ENCODE data around the gene GPR15. TPM values are rescaled to one million over a fixed set of nuclear protein-coding genes. Genes with fewer than 3 reads are reported as not detected.

The GPR15 gene
- total and polyA plus RNA-seq, 10 of the 15 experiments (the other 5 are each of a cell fraction or from before 2014, with no cell fraction given), result 70.7 to 150 (median 115) TPM

GRCh38 chr3:98564282-98565005, 32.7 kb downstream of the GPR15 start (continued):
- TF ChIP-seq ZBTB11 (CRISPR knock-in tag; IDR thresholded peaks at IDR 0.05), result no peak
- no peak for TF ChIP-seq IRF3 (IDR thresholded peaks at IDR 0.05)
- peak; percentile 84 for TF ChIP-seq ZNF384 (IDR thresholded peaks at IDR 0.05; ENCODE audit: borderline replicate concordance, low read depth, low read length)
- no peak for TF ChIP-seq CHD1 (IDR thresholded peaks at IDR 0.05; ENCODE audit: low read depth, low read length)
- TF ChIP-seq HDAC6 (IDR thresholded peaks at IDR 0.05; ENCODE audit: unreplicated experiment), result no peak
- 0 out of 2 replicates have a peak, but pooled peaks have one; percentile 13 for TF ChIP-seq ZBTB40 (IDR thresholded peaks at IDR 0.05; ENCODE audit: borderline replicate concordance)
- TF ChIP-seq SMARCA5 (IDR thresholded peaks at IDR 0.05), result peak; percentile 86; the same call in 1 of the 2 replicates
- no peak for TF ChIP-seq IRF5 (IDR thresholded peaks at IDR 0.05; ENCODE audit: borderline replicate concordance)
- no peak for TF ChIP-seq NR2F1 (conservative IDR thresholded peaks at IDR 0.05)
- TF ChIP-seq HDGF (IDR thresholded peaks at IDR 0.05), result peak; percentile 73; the same call in 1 of the 2 replicates
- peak; percentile 57 for TF ChIP-seq POLR2A (IDR thresholded peaks at IDR 0.05; ENCODE audit: low read depth, low read length)
- no peak for TF ChIP-seq SREBF2 (IDR thresholded peaks at IDR 0.05; ENCODE audit: low read length)
- TF ChIP-seq RFX5 (IDR thresholded peaks at IDR 0.05; ENCODE audit: low read depth, low read length), result no peak
- TF ChIP-seq HDAC2 (IDR thresholded peaks at IDR 0.05), result no peak
- TF ChIP-seq ZBED1 (IDR thresholded peaks at IDR 0.05; ENCODE audit: borderline replicate concordance), result no peak
- TF ChIP-seq POLR2AphosphoS5 (IDR thresholded peaks at IDR 0.05; ENCODE audit: low read length), result peak; percentile 81
- peak; percentile 18 to 30; a peak in 2 of 4 replicates for TF ChIP-seq EP300 (IDR thresholded peaks at IDR 0.05; ENCODE audit: borderline replicate concordance in 1 of 2, control insufficient read depth in 1 of 2, low read depth in 2 of 2, low read length in 2 of 2)
- no peak for TF ChIP-seq GATAD2B (conservative IDR thresholded peaks at IDR 0.05; ENCODE audit: low read depth)
- TF ChIP-seq LARP7 (IDR thresholded peaks at IDR 0.05), result no peak
- TF ChIP-seq KLF5 (IDR thresholded peaks at IDR 0.05; ENCODE audit: partially characterized antibody), result no peak
- TF ChIP-seq SMAD5 (IDR thresholded peaks at IDR 0.05; ENCODE audit: low read depth), result 0 out of 2 replicates have a peak, but pooled peaks have one; percentile 30
- TF ChIP-seq RB1 (IDR thresholded peaks at IDR 0.05; ENCODE audit: borderline replicate concordance), result no peak
- TF ChIP-seq BRCA1 (IDR thresholded peaks at IDR 0.05; ENCODE audit: low read depth, low read length), result no peak

All from GM12878 (cell line).